WTC11 (cell line): Measurements from ENCODE around the gene PLXNA2. TPM values are rescaled to one million over a fixed set of nuclear protein-coding genes. Genes with fewer than 3 reads are reported as not detected.

ENCODE experiments used
- ATAC-seq: fragments of 200-7000 bp; cut with Tn5 transposase; 2 replicates; pipeline ENCODE4 v1.10.0; 2021; ENCODE audit warnings: mild to moderate bottlenecking, moderate library complexity
- CTCF ChIA-PET: fragments of 300-600 bp; sonication (Branson Sonifier 250); formaldehyde crosslinking; loops from one replicate; lab custom pipeline; 2021; ENCODE audit warnings: antibody characterized with exemption; lab: Charles Lee
- POLR2A ChIA-PET: fragments of 350-600 bp; sonication (Branson Sonifier 250); formaldehyde crosslinking; loops from one replicate; lab custom pipeline; 2021; ENCODE audit warnings: antibody characterized with exemption; lab: Charles Lee
- DNase-seq: peaks from one replicate; pipeline ENCODE4 v3.0.0; 2021; ENCODE audit warnings: low spot score
- H3K27ac Mint-ChIP-seq: 2 replicates; pipeline ENCODE4 v1.8.0; 2021; ENCODE audit warnings: mixed read lengths
- H3K27me3 Mint-ChIP-seq: 2 replicates; pipeline ENCODE4 v1.8.0; 2021; ENCODE audit warnings: low read depth, mild to moderate bottlenecking, moderate library complexity, mixed read lengths
- H3K36me3 Mint-ChIP-seq: 2 replicates; pipeline ENCODE4 v1.8.0; 2021; ENCODE audit warnings: mixed read lengths
- H3K4me1 Mint-ChIP-seq: 2 replicates; pipeline ENCODE4 v1.8.0; 2022; ENCODE audit warnings: mixed read lengths
- H3K4me3 Mint-ChIP-seq: 2 replicates; pipeline ENCODE4 v1.8.0; 2021; ENCODE audit warnings: mild to moderate bottlenecking, moderate library complexity, mixed read lengths
- H3K9me3 Mint-ChIP-seq: 2 replicates; pipeline ENCODE4 v1.8.0; 2021; ENCODE audit warnings: mixed read lengths
- CDX4 ChIP-seq: fragments of 250-450 bp; sonication (Bioruptor Pico); IDR thresholded peaks from 2 replicates; pipeline ENCODE4 v1.9.0; 2021; ENCODE audit warnings: moderate library complexity, mild to moderate bottlenecking, inconsistent platforms, borderline replicate concordance
- CREM ChIP-seq: sonication (generic); formaldehyde crosslinking; IDR thresholded peaks from 2 replicates; pipeline ENCODE4 v1.8.1; 2022; ENCODE audit warnings: mild to moderate bottlenecking, missing genetic modification reagents, moderate library complexity
- E2F5 ChIP-seq: sonication (generic); formaldehyde crosslinking; IDR thresholded peaks from 2 replicates; pipeline ENCODE4 v1.8.1; 2022; ENCODE audit warnings: mild to moderate bottlenecking, moderate library complexity, missing genetic modification reagents
- ESRRA ChIP-seq: sonication (generic); formaldehyde crosslinking; IDR thresholded peaks from 2 replicates; pipeline ENCODE4 v1.8.1; 2022; ENCODE audit warnings: mild to moderate bottlenecking, missing genetic modification reagents, borderline replicate concordance
- ETV6 ChIP-seq: sonication (generic); formaldehyde crosslinking; IDR thresholded peaks from 2 replicates; pipeline ENCODE4 v1.8.1; 2022; ENCODE audit warnings: mild to moderate bottlenecking, missing genetic modification reagents
- FOXP4 ChIP-seq: sonication (generic); formaldehyde crosslinking; IDR thresholded peaks from 2 replicates; pipeline ENCODE4 v1.8.0; 2022; ENCODE audit warnings: mild to moderate bottlenecking, missing genetic modification reagents
- GABPB1 ChIP-seq: sonication (generic); formaldehyde crosslinking; IDR thresholded peaks from 2 replicates; pipeline ENCODE4 v1.8.1; 2023; ENCODE audit warnings: mild to moderate bottlenecking, missing genetic modification reagents
- KAT7 ChIP-seq: sonication (generic); formaldehyde crosslinking; IDR thresholded peaks from 2 replicates; pipeline ENCODE4 v1.8.1; 2023; ENCODE audit warnings: missing genetic modification reagents, mild to moderate bottlenecking, borderline replicate concordance
- MXD4 ChIP-seq: fragments of 250-450 bp; sonication (Bioruptor Pico); IDR thresholded peaks from 2 replicates; pipeline ENCODE4 v1.8.0; 2021; ENCODE audit warnings: mild to moderate bottlenecking, moderate library complexity, borderline replicate concordance
- NR2C2 ChIP-seq: sonication (generic); formaldehyde crosslinking; IDR thresholded peaks from 2 replicates; pipeline ENCODE4 v1.8.0; 2022; ENCODE audit warnings: mild to moderate bottlenecking, missing genetic modification reagents
- OVOL2 ChIP-seq: fragments of 250-450 bp; sonication (Bioruptor Pico); IDR thresholded peaks from 2 replicates; pipeline ENCODE4 v1.9.0; 2021; ENCODE audit warnings: mild to moderate bottlenecking, borderline replicate concordance
- RELA ChIP-seq: sonication (generic); formaldehyde crosslinking; IDR thresholded peaks from 2 replicates; pipeline ENCODE4 v1.8.1; 2022; ENCODE audit warnings: missing genetic modification reagents, mild to moderate bottlenecking, borderline replicate concordance
- RORB ChIP-seq: fragments of 250-450 bp; sonication (Bioruptor Pico); IDR thresholded peaks from 2 replicates; pipeline ENCODE4 v1.9.0; 2021; ENCODE audit warnings: mild to moderate bottlenecking
- USF2 ChIP-seq: sonication (generic); formaldehyde crosslinking; IDR thresholded peaks from 2 replicates; pipeline ENCODE4 v1.8.1; 2023; ENCODE audit warnings: mild to moderate bottlenecking, missing genetic modification reagents, moderate library complexity
- ZNF263 ChIP-seq: sonication (generic); formaldehyde crosslinking; IDR thresholded peaks from 2 replicates; pipeline ENCODE4 v1.8.1; 2022; ENCODE audit warnings: low read depth, mild to moderate bottlenecking, moderate library complexity, missing genetic modification reagents
- ZNF532 ChIP-seq: fragments of 250-450 bp; sonication (Bioruptor Pico); IDR thresholded peaks from 2 replicates; pipeline ENCODE4 v1.9.0; 2021; ENCODE audit warnings: mild to moderate bottlenecking, borderline replicate concordance
- ZSCAN18 ChIP-seq: fragments of 250-450 bp; sonication (Bioruptor Pico); IDR thresholded peaks from 2 replicates; pipeline ENCODE4 v2.1.2; 2022; ENCODE audit warnings: mild to moderate bottlenecking, moderate library complexity
- total RNA-seq: library from RNA; stranded (reverse); gene quantifications from 3 replicates; pipeline ENCODE4 v1.2.3, GENCODE V29; 2021

PLXNA2 gene
- total RNA-seq, 1 experiment from 2014 or later = 4.2 TPM

- Mint-ChIP-seq H3K27ac (no peak overlapping the region), H3K36me3 (no peaks in the 10 kb centered on the region), H3K4me1 (peaks cover 27% of the 10 kb centered on the region), H3K27me3 (peaks cover 5% of the 10 kb centered on the region; the same call in 1 of the 2 replicates), H3K4me3 (no peak overlapping the region), H3K9me3 (no peaks in the 10 kb centered on the region)
- DNase-seq = no peak
- POLR2A ChIA-PET = interaction anchor here (0.5 to 0.6 kb wide), 2 partner anchors 26 to 273 kb away, joined by 3 to 10 read pairs; no protein-coding TSS in a partner anchor
- CTCF ChIA-PET = interaction anchor here (1.9 to 3.3 kb wide), 2 partner anchors 11 to 46 kb away, joined by 6 to 10 read pairs; partner anchors contain the start of gene PLXNA2
- ATAC-seq = no peak
- no peak for TF ChIP-seq NR2C2 (CRISPR knock-in tag)
Measured at GRCh38 chr1:208291129-208291528, 46.9 kb upstream of the PLXNA2 start.

GRCh38 chr1:208289716-208290115, 45.5 kb upstream of the PLXNA2 start:
- H3K9me3 Mint-ChIP-seq = no peaks in the 10 kb centered on the region
- H3K4me1 Mint-ChIP-seq = peaks cover 16% of the 10 kb centered on the region
- no peak for TF ChIP-seq E2F5 (CRISPR knock-in tag)
- no peak for TF ChIP-seq ZNF532 (CRISPR knock-in tag)
- TF ChIP-seq USF2 (CRISPR knock-in tag) = no peak
- no peak for TF ChIP-seq RELA (CRISPR knock-in tag)
- TF ChIP-seq FOXP4 (CRISPR knock-in tag) = no peak
- no peak for TF ChIP-seq ZNF263 (CRISPR knock-in tag)
- TF ChIP-seq ZSCAN18 = no peak
- no peak for TF ChIP-seq RORB (CRISPR knock-in tag)
- TF ChIP-seq MXD4 = no peak
- TF ChIP-seq GABPB1 (CRISPR knock-in tag) = no peak
- no peak for TF ChIP-seq ESRRA (CRISPR knock-in tag)
- TF ChIP-seq CDX4 = no peak
- TF ChIP-seq KAT7 (CRISPR knock-in tag) = no peak
- TF ChIP-seq ETV6 (CRISPR knock-in tag) = no peak
- TF ChIP-seq OVOL2 (CRISPR knock-in tag) = no peak
- no peak for TF ChIP-seq CREM (CRISPR knock-in tag)
- H3K27ac Mint-ChIP-seq = no peak overlapping the region
- POLR2A ChIA-PET = no interaction called here
- no peak for DNase-seq
- no peaks in the 10 kb centered on the region for H3K36me3 Mint-ChIP-seq
- CTCF ChIA-PET = interaction anchor here (1.7 to 3.3 kb wide), 3 partner anchors 9 to 187 kb away, joined by 5 to 10 read pairs (median 6); partner anchors contain the start of gene PLXNA2
- peaks cover 5% of the 10 kb centered on the region; the same call in 1 of the 2 replicates for H3K27me3 Mint-ChIP-seq
- H3K4me3 Mint-ChIP-seq = no peak overlapping the region
- no peak for ATAC-seq
